H1 (cell line): ENCODE measurements around the gene TMEM106C. TPM values are rescaled to one million over a fixed set of nuclear protein-coding genes. Genes with fewer than 3 reads are reported as not detected.

Source experiments
- CTCF ChIA-PET: fragments of 300-600 bp; sonication (Branson Sonifier 250); formaldehyde crosslinking; loops from one replicate; lab custom pipeline; 2021; ENCODE audit not compliant: partially characterized antibody; lab: Charles Lee
- POLR2A ChIA-PET: fragments of 300-600 bp; sonication (Branson Sonifier 250); formaldehyde crosslinking; loops from one replicate; lab custom pipeline; 2021; ENCODE audit warnings: inconsistent platforms; ENCODE audit not compliant: partially characterized antibody; lab: Charles Lee
- DNase-seq, 2 experiments: peaks; one replicate each; pipeline versions ENCODE4 v3.0.0 to v3.0.0-alpha.2; 2010 to 2022; ENCODE audit warnings: low spot score in 2 of 2, low read depth in 1 of 2, mixed read lengths in 1 of 2
- FAIRE-seq: peaks from 2 replicates; lab custom pipeline; 2011; peaks lifted over from hg19 to GRCh38; lab: Jason Lieb, UNC
- H2AFZ ChIP-seq: 2 replicates; pipeline ENCODE4 v1.8.1; 2012; ENCODE audit warnings: low read length, inconsistent platforms
- H2AK5ac ChIP-seq: 2 replicates; pipeline ENCODE4 v1.6.1; 2013; ENCODE audit warnings: low read depth, low read length
- H2BK120ac ChIP-seq: replicated peaks from 2 replicates; pipeline ENCODE3; 2013; ENCODE audit warnings: low read depth, low read length, inconsistent platforms
- H2BK12ac ChIP-seq: 2 replicates; pipeline ENCODE4 v1.6.1; 2013; ENCODE audit warnings: low read depth, low read length
- H2BK15ac ChIP-seq: 2 replicates; pipeline ENCODE4 v1.6.1; 2013; ENCODE audit warnings: low read length
- H2BK20ac ChIP-seq: 2 replicates; pipeline ENCODE4 v1.6.1; 2013; ENCODE audit warnings: low read length
- H2BK5ac ChIP-seq: 2 replicates; pipeline ENCODE4 v1.6.1; 2013; ENCODE audit warnings: low read depth, low read length
- H3K14ac ChIP-seq: 2 replicates; pipeline ENCODE4 v1.6.1; 2013; ENCODE audit warnings: inconsistent platforms; ENCODE audit not compliant: insufficient read length
- H3K18ac ChIP-seq: 2 replicates; pipeline ENCODE4 v1.6.1; 2013; ENCODE audit warnings: low read length; ENCODE audit errors: extremely low read depth
- H3K23ac ChIP-seq: 2 replicates; pipeline ENCODE4 v1.6.1; 2013; ENCODE audit warnings: inconsistent platforms; ENCODE audit not compliant: insufficient read length
- H3K23me2 ChIP-seq: 2 replicates; pipeline ENCODE4 v1.6.1; 2013; ENCODE audit warnings: low read depth, low read length
- H3K27ac ChIP-seq: 2 replicates; pipeline ENCODE4 v1.6.1; 2011; ENCODE audit warnings: low read depth, low read length, inconsistent platforms
- H3K27me3 ChIP-seq, 4 experiments: replicated peaks in 1 of 4; 1 replicate in 1 of 4; 2 replicates in 3 of 4; pipeline versions ENCODE4 v1.6.1 to v1.8.1; 2011 to 2013; ENCODE audit warnings: low read length in 3 of 4, mild to moderate bottlenecking in 3 of 4, inconsistent platforms in 2 of 4, mixed read lengths in 2 of 4, moderate library complexity in 1 of 4; ENCODE audit not compliant: control insufficient read depth in 3 of 4, insufficient read depth in 3 of 4; ENCODE audit errors: extremely low read depth in 1 of 4
- H3K36me3 ChIP-seq, 4 experiments: 2 replicates each; pipeline versions ENCODE4 v1.6.1 to v1.8.1; 2011 to 2013; ENCODE audit warnings: mild to moderate bottlenecking in 4 of 4, low read length in 3 of 4, moderate library complexity in 2 of 4, control low read depth in 1 of 4, inconsistent platforms in 1 of 4; ENCODE audit not compliant: insufficient read depth in 4 of 4, control insufficient read depth in 2 of 4
- H3K4ac ChIP-seq: replicated peaks from 2 replicates; pipeline ENCODE3; 2013; ENCODE audit warnings: low read length, low read depth, mixed read lengths, inconsistent platforms; ENCODE audit not compliant: insufficient read length
- H3K4me1 ChIP-seq, 4 experiments: replicated peaks in 1 of 4; 1 replicate in 1 of 4; 2 replicates in 3 of 4; pipeline versions ENCODE4 v1.6.1 to v1.8.1; 2011 to 2013; ENCODE audit warnings: low read length in 3 of 4, inconsistent platforms in 2 of 4, mixed read lengths in 1 of 4; ENCODE audit not compliant: insufficient read depth in 4 of 4, control insufficient read depth in 3 of 4
- H3K4me2 ChIP-seq, 2 experiments: 2 replicates each; pipeline versions ENCODE4 v1.6.1 to v1.8.1; 2011 to 2013; ENCODE audit warnings: low read depth in 2 of 2, low read length in 2 of 2, control low read depth in 1 of 2, inconsistent platforms in 1 of 2, mild to moderate bottlenecking in 1 of 2; ENCODE audit not compliant: insufficient read depth in 1 of 2
- H3K4me3 ChIP-seq, 4 experiments: fragments of 200-600, 300-600 bp in 1 of 4; sonication (generic), shearing (Covaris generic), sonication (Bioruptor Twin) in 1 of 4; 2 replicates each; pipeline versions ENCODE4 v1.5.1 to v1.8.1; 2011 to 2016; ENCODE audit warnings: low read length in 4 of 4, low read depth in 3 of 4, control low read depth in 2 of 4, inconsistent platforms in 2 of 4, mild to moderate bottlenecking in 2 of 4, mixed read lengths in 1 of 4, moderate library complexity in 1 of 4; ENCODE audit not compliant: insufficient read depth in 2 of 4; ENCODE audit errors: extremely low read depth in 1 of 4
- H3K56ac ChIP-seq: replicated peaks from 2 replicates; pipeline ENCODE3; 2013; ENCODE audit warnings: low read depth, mild to moderate bottlenecking, mixed read lengths, low read length, inconsistent platforms; ENCODE audit not compliant: insufficient read length
- H3K79me1 ChIP-seq: 2 replicates; pipeline ENCODE4 v1.6.1; 2013; ENCODE audit warnings: low read depth, low read length, control low read depth
- H3K79me2 ChIP-seq, 2 experiments: 2 replicates each; pipeline versions ENCODE4 v1.6.1 to v1.8.1; 2012 to 2013; ENCODE audit warnings: low read length in 2 of 2, mild to moderate bottlenecking in 2 of 2, inconsistent platforms in 1 of 2; ENCODE audit not compliant: insufficient read depth in 2 of 2, control insufficient read depth in 1 of 2
- H3K9ac ChIP-seq, 4 experiments: replicated peaks in 1 of 4; 1 replicate in 1 of 4; 2 replicates in 3 of 4; pipeline versions ENCODE4 v1.6.1 to v1.8.1; 2011 to 2013; ENCODE audit warnings: low read depth in 3 of 4, low read length in 3 of 4, control low read depth in 2 of 4, mild to moderate bottlenecking in 2 of 4, moderate library complexity in 2 of 4, inconsistent platforms in 1 of 4; ENCODE audit errors: extremely low read depth in 1 of 4
- H3K9me3 ChIP-seq, 2 experiments: 2 replicates each; pipeline versions ENCODE4 v1.6.1 to v1.8.1; 2012 to 2013; ENCODE audit warnings: mild to moderate bottlenecking in 2 of 2, moderate library complexity in 2 of 2, control low read depth in 1 of 2, inconsistent platforms in 1 of 2, low read depth in 1 of 2, low read length in 1 of 2, mixed read lengths in 1 of 2; ENCODE audit not compliant: insufficient read depth in 2 of 2
- H4K20me1 ChIP-seq, 2 experiments: replicated peaks in 1 of 2; 2 replicates each; pipeline versions ENCODE3 to v1.8.1; 2011 to 2013; ENCODE audit warnings: inconsistent platforms in 2 of 2, low read length in 2 of 2, mild to moderate bottlenecking in 1 of 2; ENCODE audit not compliant: insufficient read depth in 2 of 2, control insufficient read depth in 1 of 2
- H4K5ac ChIP-seq: 2 replicates; pipeline ENCODE4 v1.6.1; 2013; ENCODE audit warnings: low read length, low read depth, mixed read lengths, inconsistent platforms; ENCODE audit not compliant: insufficient read length
- H4K8ac ChIP-seq: 2 replicates; pipeline ENCODE4 v1.8.0; 2013; ENCODE audit warnings: mild to moderate bottlenecking, moderate library complexity, low read length, inconsistent platforms; ENCODE audit not compliant: insufficient read depth; ENCODE audit errors: extremely low read depth
- H4K91ac ChIP-seq: replicated peaks from 2 replicates; pipeline ENCODE3; 2013; ENCODE audit warnings: low read length, mixed read lengths, inconsistent platforms; ENCODE audit not compliant: insufficient read length
- ASH2L ChIP-seq: fragments of 200-600, 300-600 bp; sonication (generic); IDR thresholded peaks from one replicate; pipeline ENCODE4 v1.7.1; 2017; ENCODE audit warnings: low read length
- KDM1A ChIP-seq: fragments of 200-600, 300-600 bp; sonication (generic); IDR thresholded peaks from 2 replicates; pipeline ENCODE4 v1.7.1; 2016; ENCODE audit warnings: mild to moderate bottlenecking, low read length, borderline replicate concordance
- SIX5 ChIP-seq: IDR thresholded peaks from 2 replicates; pipeline ENCODE4 v1.6.1; 2011; ENCODE audit warnings: mild to moderate bottlenecking, low read depth, low read length
- SP2 ChIP-seq: IDR thresholded peaks from 2 replicates; pipeline ENCODE4 v1.6.1; 2012; ENCODE audit warnings: mild to moderate bottlenecking, low read length, inconsistent platforms
- SUZ12 ChIP-seq: fragments of 200-600 bp; sonication (generic); IDR thresholded peaks from 2 replicates; pipeline ENCODE4 v1.6.1; 2012; ENCODE audit warnings: mild to moderate bottlenecking, inconsistent platforms, low read length, moderate library complexity, mixed read lengths
- polyA plus RNA-seq, 7 experiments: library from polyadenylated mRNA; depleted of rRNA in 3 of 7; stranded (reverse) in 5 of 7; unstranded in 2 of 7; fragments of >200 nt in 5 of 7; fragments of 200-250 nt in 2 of 7; gene quantifications; 1 replicate in 5 of 7; 2 replicates in 1 of 7; 4 replicates in 1 of 7; pipeline versions ENCODE4 v1.2.1 to v1.2.3, GENCODE V29; 2011 to 2013; ENCODE audit warnings: missing spikeins in 2 of 7, mixed read lengths in 2 of 7
- total RNA-seq: library from RNA; stranded (reverse); fragmentation: NEBNext Ultra II Directional; extraction: Animal tissue kit (Norgen Biotek cat#: 25700); gene quantifications from 2 replicates; pipeline ENCODE4 v1.2.1, GENCODE V29; 2021

Gene TMEM106C
- total and polyA plus RNA-seq, 2 of the 8 experiments (the other 6 are each of a cell fraction or from before 2014, with no cell fraction given), result 36.6 to 45.3 TPM

DNA sequence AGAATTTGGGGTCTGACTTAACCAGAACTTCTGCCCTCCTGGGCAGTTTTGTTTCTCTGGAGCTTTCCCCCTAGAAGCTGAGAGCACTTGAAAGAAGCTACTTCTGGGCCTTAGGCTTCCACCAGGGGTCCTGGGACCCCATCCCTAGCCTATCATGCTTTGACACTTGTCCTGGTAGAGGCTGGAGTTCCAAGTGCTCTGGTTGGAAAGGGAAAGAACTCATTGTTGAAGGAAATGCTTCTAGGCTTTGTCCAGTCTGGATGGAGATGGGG, 42.3 kb downstream of the TMEM106C start:
- no peaks in the 10 kb centered on the region for H3K79me2 ChIP-seq
- H2BK20ac ChIP-seq, result no peak overlapping the region
- peak overlapping the region; percentile 90 to 99 for H3K4me2 ChIP-seq
- no peak overlapping the region for H4K5ac ChIP-seq
- peaks cover 25% of the 10 kb centered on the region for H3K23me2 ChIP-seq
- POLR2A ChIA-PET, result interaction anchor here (0.8 to 1.2 kb wide), 4 partner anchors 16 to 100 kb away, joined by 3 to 5 read pairs (median 3); partner anchors contain the start of gene SENP1
- H3K27me3 ChIP-seq, result peaks cover 79 to 100% (median 98%) of the 10 kb centered on the region in 4 experiments
- H3K27ac ChIP-seq, result no peak overlapping the region
- DNase-seq (no peak), FAIRE-seq (no peak)
- H4K20me1 ChIP-seq, result peaks cover 5 to 15% of the 10 kb centered on the region in 2 experiments
- H2AFZ ChIP-seq, result no peak overlapping the region
- peak overlapping the region in 3 of 4 experiments; percentile 27 to 60 (median 45); a peak in 5 of 8 replicates for H3K4me3 ChIP-seq
- no peaks in the 10 kb centered on the region for H3K36me3 ChIP-seq
- H3K18ac ChIP-seq, result no peak overlapping the region
- TF ChIP-seq SIX5 (no peak), KDM1A (no peak), ASH2L (no peak), SP2 (no peak), SUZ12 (peak; percentile 44; the same call in 1 of the 2 replicates)
- H4K8ac ChIP-seq, result no peak overlapping the region
- H2BK120ac ChIP-seq, result no peak overlapping the region
- no peak overlapping the region for H4K91ac ChIP-seq
- H3K56ac ChIP-seq, result no peak overlapping the region
- no peak overlapping the region for H2BK12ac ChIP-seq
- H3K4ac ChIP-seq, result no peak overlapping the region
- CTCF ChIA-PET, result interaction anchor here (0.8 to 3.6 kb wide), 13 partner anchors 9 to 72 kb away, joined by 3 to 21 read pairs (median 4); no protein-coding TSS in a partner anchor
- H2BK5ac ChIP-seq, result no peak overlapping the region
- no peaks in the 10 kb centered on the region; the same call in 1 of the 2 replicates for H3K79me1 ChIP-seq
- H3K9me3 ChIP-seq, result no peaks in the 10 kb centered on the region
- H3K4me1 ChIP-seq, result peaks cover 19 to 33% (median 21%) of the 10 kb centered on the region in 4 experiments
- no peak overlapping the region; the same call in 1 of the 2 replicates for H2BK15ac ChIP-seq
- no peak overlapping the region for H3K14ac ChIP-seq
- no peak overlapping the region for H3K23ac ChIP-seq
- H2AK5ac ChIP-seq, result no peak overlapping the region
- no peak overlapping the region for H3K9ac ChIP-seq
